Measurements from ENCODE around the gene EPN2.

DNA sequence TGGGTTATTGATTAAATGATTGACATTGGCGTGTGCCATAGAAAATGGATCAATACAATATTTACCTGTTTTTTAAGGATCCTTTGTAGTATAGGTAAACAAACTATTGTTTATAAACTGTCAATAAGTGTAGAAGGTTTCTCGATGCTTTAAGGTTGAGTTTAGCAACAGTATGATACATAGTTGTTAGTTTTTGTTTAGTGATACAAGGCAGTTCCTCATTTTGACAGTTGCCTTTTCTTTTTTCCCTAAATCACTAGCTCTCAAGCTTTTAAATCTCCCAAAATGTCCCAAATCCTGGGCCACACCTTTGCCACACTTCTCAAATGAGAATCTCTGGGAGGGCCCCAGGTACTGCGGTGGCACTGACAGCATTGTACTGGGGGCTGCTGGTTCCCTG lies 57.3 kb downstream of the EPN2 start:
- TF ChIP-seq, protein P1, sequence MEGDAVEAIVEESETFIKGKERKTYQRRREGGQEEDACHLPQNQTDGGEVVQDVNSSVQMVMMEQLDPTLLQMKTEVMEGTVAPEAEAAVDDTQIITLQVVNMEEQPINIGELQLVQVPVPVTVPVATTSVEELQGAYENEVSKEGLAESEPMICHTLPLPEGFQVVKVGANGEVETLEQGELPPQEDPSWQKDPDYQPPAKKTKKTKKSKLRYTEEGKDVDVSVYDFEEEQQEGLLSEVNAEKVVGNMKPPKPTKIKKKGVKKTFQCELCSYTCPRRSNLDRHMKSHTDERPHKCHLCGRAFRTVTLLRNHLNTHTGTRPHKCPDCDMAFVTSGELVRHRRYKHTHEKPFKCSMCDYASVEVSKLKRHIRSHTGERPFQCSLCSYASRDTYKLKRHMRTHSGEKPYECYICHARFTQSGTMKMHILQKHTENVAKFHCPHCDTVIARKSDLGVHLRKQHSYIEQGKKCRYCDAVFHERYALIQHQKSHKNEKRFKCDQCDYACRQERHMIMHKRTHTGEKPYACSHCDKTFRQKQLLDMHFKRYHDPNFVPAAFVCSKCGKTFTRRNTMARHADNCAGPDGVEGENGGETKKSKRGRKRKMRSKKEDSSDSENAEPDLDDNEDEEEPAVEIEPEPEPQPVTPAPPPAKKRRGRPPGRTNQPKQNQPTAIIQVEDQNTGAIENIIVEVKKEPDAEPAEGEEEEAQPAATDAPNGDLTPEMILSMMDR (IDR thresholded peaks at IDR 0.05) = no peak
- no peak for TF ChIP-seq EP300 (IDR thresholded peaks at IDR 0.05)
